ENCODE measurements around the gene CLN5. TPM values are rescaled to one million over a fixed set of nuclear protein-coding genes. Genes with fewer than 3 reads are reported as not detected.

Gene CLN5
- polyA plus RNA-seq, 1 experiment = 38.6 TPM

DNA sequence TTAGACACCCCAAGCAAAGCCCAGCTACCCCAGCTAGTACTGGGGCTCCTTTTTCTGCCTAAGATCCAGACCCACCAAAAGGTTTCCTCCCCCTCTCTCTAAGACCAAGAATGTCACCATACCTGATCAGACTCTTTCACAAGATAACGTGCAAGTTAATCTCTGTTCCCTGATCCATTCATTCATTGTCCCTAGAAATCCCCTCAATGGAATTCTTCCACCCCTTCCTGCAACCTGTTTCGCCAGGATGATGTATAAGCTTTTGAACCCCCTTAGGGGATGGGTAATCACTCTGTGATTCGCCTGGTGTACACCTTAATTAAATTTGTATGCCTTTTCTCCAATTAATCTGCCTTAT, 17.3 kb upstream of the CLN5 start:
- Histone ChIP-seq H3K27me3 (ENCODE audit: control insufficient read depth, insufficient read depth, low read length) (peaks cover 28% of the 10 kb centered on the region), H3K27ac (ENCODE audit: low read depth, low read length) (no peak overlapping the region), H3K4me3 (ENCODE audit: low read depth, low read length) (no peak overlapping the region), H3K9me3 (ENCODE audit: control insufficient read depth, insufficient read depth, low read length) (no peaks in the 10 kb centered on the region)
- TF ChIP-seq, protein P1, sequence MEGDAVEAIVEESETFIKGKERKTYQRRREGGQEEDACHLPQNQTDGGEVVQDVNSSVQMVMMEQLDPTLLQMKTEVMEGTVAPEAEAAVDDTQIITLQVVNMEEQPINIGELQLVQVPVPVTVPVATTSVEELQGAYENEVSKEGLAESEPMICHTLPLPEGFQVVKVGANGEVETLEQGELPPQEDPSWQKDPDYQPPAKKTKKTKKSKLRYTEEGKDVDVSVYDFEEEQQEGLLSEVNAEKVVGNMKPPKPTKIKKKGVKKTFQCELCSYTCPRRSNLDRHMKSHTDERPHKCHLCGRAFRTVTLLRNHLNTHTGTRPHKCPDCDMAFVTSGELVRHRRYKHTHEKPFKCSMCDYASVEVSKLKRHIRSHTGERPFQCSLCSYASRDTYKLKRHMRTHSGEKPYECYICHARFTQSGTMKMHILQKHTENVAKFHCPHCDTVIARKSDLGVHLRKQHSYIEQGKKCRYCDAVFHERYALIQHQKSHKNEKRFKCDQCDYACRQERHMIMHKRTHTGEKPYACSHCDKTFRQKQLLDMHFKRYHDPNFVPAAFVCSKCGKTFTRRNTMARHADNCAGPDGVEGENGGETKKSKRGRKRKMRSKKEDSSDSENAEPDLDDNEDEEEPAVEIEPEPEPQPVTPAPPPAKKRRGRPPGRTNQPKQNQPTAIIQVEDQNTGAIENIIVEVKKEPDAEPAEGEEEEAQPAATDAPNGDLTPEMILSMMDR (IDR thresholded peaks at IDR 0.05; ENCODE audit: low read depth, low read length) = no peak
- DNase-seq (ENCODE audit: low read depth, low spot score) = no peak
- ChIA-PET POLR2A (no interaction called here), CTCF (interaction anchor here (0.7 kb wide), 1 partner anchor 309 kb away, joined by 3 read pairs; no protein-coding TSS in a partner anchor)

DNA sequence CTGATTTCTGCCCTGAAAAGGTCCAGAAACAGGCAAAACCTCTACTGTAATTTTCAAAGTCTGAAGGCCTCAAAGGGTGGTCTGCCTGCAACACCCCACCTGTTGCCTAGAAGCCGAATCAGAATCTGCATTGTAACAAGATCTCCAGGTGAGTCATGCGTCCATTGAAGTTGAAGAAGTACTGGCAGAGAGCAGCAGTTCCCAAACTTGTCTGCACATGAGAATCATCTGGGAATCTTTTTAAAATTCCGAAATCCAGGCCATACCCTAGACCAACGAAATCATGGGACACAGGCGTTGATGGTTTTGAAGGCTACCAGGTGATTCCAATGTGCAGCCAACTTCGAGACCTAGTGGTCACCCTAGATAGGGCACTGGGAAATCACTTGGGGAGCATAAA, 16.0 kb upstream of the CLN5 start:
- Histone ChIP-seq H3K9me3 (ENCODE audit: control insufficient read depth, insufficient read depth, low read length) (no peaks in the 10 kb centered on the region), H3K4me3 (ENCODE audit: low read depth, low read length) (no peak overlapping the region), H3K27me3 (ENCODE audit: control insufficient read depth, insufficient read depth, low read length) (peaks cover 26% of the 10 kb centered on the region), H3K27ac (ENCODE audit: low read depth, low read length) (no peak overlapping the region)
- CTCF ChIA-PET = no interaction called here
- TF ChIP-seq, protein P1 (IDR thresholded peaks at IDR 0.05; ENCODE audit: low read depth, low read length) = no peak
- no peak for DNase-seq (ENCODE audit: low read depth, low spot score)
- POLR2A ChIA-PET = no interaction called here

DNA sequence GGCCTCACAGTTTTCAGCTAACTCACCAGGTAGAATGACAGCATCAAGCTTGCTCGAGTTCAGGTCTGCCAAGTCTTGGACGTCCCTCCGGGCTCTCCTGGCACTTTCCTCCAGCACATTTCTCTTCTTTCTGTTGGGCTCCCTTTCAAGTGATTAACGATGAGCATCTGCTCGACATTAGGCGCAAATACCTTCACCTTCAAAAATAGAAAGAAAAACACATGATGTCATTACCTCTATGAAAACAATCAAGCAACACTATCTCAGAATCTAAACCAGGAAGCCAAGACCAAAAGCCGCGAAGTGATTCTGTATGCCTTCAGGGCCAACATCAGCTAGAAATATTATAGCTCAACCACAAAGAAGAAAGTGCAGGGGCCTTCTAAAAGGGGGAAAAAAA, 15.4 kb upstream of the CLN5 start:
- POLR2A ChIA-PET = no interaction called here

DNA sequence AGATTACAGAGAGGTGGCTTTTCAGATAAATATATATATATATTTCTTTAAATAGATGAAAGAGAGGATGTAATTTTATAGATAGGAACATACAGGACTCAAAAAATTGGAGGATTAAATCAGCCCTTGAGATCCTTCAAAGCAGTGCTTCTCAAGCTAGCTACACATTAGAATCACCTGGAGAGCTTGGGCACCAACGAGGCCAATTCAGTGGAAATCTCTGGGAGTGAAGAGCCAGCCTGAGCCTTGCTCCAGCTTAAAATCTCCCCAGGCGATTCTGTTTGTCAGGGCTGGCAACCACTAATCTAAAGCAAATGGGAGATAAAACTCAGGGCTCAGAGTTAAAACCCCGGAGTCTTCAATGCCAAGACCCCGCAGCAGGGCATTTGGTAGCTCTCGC, 15.0 kb upstream of the CLN5 start:
- TF ChIP-seq, protein P1 (IDR thresholded peaks at IDR 0.05; ENCODE audit: low read depth, low read length) = no peak
- no peak overlapping the region for H3K27ac ChIP-seq (ENCODE audit: low read depth, low read length)
- H3K9me3 ChIP-seq (ENCODE audit: control insufficient read depth, insufficient read depth, low read length) = no peaks in the 10 kb centered on the region
- POLR2A ChIA-PET = no interaction called here
- CTCF ChIA-PET = no interaction called here
- H3K4me3 ChIP-seq (ENCODE audit: low read depth, low read length) = no peak overlapping the region
- peaks cover 29% of the 10 kb centered on the region for H3K27me3 ChIP-seq (ENCODE audit: control insufficient read depth, insufficient read depth, low read length)
- no peak for DNase-seq (ENCODE audit: low read depth, low spot score)

More for the DNA sequence above, 15.4 kb upstream of the CLN5 start:
- Histone ChIP-seq H3K27ac (ENCODE audit: low read depth, low read length) (no peak overlapping the region), H3K4me3 (ENCODE audit: low read depth, low read length) (no peak overlapping the region), H3K27me3 (ENCODE audit: control insufficient read depth, insufficient read depth, low read length) (peaks cover 29% of the 10 kb centered on the region), H3K9me3 (ENCODE audit: control insufficient read depth, insufficient read depth, low read length) (no peaks in the 10 kb centered on the region)
- CTCF ChIA-PET = no interaction called here
- DNase-seq (ENCODE audit: low read depth, low spot score) = no peak
- TF ChIP-seq, protein P1 (IDR thresholded peaks at IDR 0.05; ENCODE audit: low read depth, low read length) = no peak

DNA sequence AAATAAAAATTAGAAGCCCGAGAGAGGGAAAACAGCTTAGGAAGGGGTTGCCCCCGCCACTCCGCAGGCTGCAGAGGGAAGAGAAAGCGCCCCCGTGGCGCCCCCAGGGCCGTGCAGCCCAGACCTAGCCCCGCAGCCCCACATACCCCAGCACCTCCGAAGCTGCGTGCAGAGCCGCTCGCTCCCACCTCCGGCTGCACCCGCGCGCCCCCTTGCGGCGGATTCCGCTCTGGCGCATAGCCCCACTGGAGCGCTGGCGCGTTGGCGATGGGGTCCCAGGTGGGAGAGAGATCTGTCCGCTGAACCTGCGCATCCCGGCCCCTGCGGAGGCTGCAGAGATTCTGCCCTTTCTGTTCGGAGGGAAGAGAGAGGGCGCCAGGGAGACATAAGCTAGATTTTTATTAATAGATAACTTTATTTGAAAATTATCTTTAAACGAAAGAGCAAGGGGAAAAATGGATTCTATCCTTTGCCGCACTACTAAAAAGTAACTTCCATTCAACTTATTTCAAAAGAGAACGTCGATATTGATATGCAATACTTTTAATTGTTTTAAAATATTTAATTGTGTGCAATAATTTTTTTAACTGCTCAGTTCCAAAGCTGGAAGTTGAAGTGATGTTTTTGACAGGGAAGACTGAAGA, 11.7 kb upstream of the CLN5 start:
- Histone ChIP-seq H3K4me3 (ENCODE audit: low read depth, low read length) (peak overlapping the region; percentile 54), H3K27me3 (ENCODE audit: control insufficient read depth, insufficient read depth, low read length) (peaks cover 22% of the 10 kb centered on the region)
- CTCF ChIA-PET = interaction anchor here (0.6 to 3.0 kb wide), 57 partner anchors 10 to 1317 kb away, joined by 3 to 70 read pairs (median 4); partner anchors contain the start of genes ACOD1, CLN5, FBXL3 and KCTD12

More for the DNA sequence above, 11.7 kb upstream of the CLN5 start:
- Histone ChIP-seq H3K9me3 (ENCODE audit: control insufficient read depth, insufficient read depth, low read length) (no peaks in the 10 kb centered on the region), H3K27ac (ENCODE audit: low read depth, low read length) (no peak overlapping the region)
- peak; percentile 13 for DNase-seq (ENCODE audit: low read depth, low spot score)
- TF ChIP-seq, protein P1 (IDR thresholded peaks at IDR 0.05; ENCODE audit: low read depth, low read length) = peak; percentile 97
- POLR2A ChIA-PET = no interaction called here

All from AG04450 (cell line).